ENCODE data around the gene NEU1.

DNA sequence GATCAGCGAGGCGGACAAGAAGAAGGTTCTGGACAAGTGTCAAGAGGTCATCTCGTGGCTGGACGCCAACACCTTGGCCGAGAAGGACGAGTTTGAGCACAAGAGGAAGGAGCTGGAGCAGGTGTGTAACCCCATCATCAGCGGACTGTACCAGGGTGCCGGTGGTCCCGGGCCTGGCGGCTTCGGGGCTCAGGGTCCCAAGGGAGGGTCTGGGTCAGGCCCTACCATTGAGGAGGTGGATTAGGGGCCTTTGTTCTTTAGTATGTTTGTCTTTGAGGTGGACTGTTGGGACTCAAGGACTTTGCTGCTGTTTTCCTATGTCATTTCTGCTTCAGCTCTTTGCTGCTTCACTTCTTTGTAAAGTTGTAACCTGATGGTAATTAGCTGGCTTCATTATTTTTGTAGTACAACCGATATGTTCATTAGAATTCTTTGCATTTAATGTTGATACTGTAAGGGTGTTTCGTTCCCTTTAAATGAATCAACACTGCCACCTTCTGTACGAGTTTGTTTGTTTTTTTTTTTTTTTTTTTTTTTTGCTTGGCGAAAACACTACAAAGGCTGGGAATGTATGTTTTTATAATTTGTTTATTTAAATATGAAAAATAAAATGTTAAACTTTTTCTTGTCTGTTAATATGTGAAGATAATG is 32.9 kb downstream of the NEU1 start:
- no peak for TF ChIP-seq GATA2 (IDR thresholded peaks at IDR 0.05; ENCODE audit: low read depth, low read length)
- TF ChIP-seq GATA3 (IDR thresholded peaks at IDR 0.05; ENCODE audit: low read depth, low read length) = no peak
